ENCODE results near the gene PLEKHM3. TPM values are rescaled to one million over a fixed set of nuclear protein-coding genes. Genes with fewer than 3 reads are reported as not detected.

The PLEKHM3 gene
- polyA plus RNA-seq, 4 donors: 0.89 to 12.1 (median 2.1) TPM

DNA sequence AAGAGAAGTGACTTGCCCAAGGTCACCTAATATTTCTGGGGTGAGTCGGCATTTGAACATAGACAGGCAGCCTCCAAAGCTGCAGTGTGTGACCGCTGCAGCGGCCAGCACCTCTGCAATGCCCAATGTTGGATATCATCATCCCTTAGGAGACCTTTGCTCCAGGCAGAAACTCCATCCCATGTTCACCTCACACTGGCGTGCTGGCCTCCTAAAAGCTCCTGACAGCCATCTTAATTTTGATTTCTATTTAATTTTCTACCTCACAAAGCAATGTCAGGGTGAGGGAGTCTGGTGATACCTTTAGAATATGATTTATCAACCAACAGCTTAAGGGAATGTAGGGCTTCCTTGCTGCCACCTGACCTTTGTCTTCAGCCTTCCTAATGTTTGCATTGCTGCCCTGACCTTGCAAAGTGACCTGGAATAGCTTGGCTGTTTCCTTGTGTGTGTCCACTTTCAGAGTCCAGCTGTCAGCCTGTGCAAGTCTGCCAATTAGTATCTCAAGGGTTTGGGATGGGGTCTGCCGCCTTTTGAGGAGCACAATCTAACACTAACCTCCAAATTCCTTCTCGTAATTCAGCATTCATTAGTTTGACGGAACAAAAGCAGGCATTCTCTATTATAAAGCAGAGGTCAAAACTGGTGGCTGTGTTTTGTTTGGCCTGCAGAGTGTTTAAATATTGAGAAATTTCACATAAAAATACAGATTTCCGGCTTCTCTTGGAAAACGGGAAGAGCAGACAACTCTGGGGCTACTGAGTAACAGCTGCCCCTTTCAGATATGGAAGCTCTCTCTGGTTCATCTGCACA lies 127.6 kb downstream of the PLEKHM3 start:
- Histone ChIP-seq H3K36me3 (ENCODE audit: control insufficient read depth in 3 of 3, insufficient read depth in 2 of 3, low read depth in 1 of 3, low read length in 3 of 3) (peaks cover 0 to 23% (median 0%) of the 10 kb centered on the region in 3 donors), H3K4me3 (ENCODE audit: low read depth in 1 of 3, low read length in 3 of 3) (no peak overlapping the region), H3K4me1 (ENCODE audit: control insufficient read depth in 3 of 3, insufficient read depth in 2 of 3, low read depth in 1 of 3, low read length in 2 of 3) (peaks cover 2 to 13% (median 7%) of the 10 kb centered on the region in 3 donors), H3K27me3 (ENCODE audit: control insufficient read depth in 3 of 3, insufficient read depth in 3 of 3, low read length in 3 of 3) (no peaks in the 10 kb centered on the region), H3K9me3 (ENCODE audit: control insufficient read depth in 2 of 2, insufficient read depth in 1 of 2, low read depth in 1 of 2, low read length in 1 of 2) (no peaks in the 10 kb centered on the region), H3K27ac (ENCODE audit: low read depth in 1 of 3, low read length in 2 of 3) (no peak overlapping the region)
- FAIRE-seq: no peak
- no peak for DNase-seq
- 93 to 94% (median 93%) methylated on average over 9 of the region's 9 CpGs for WGBS, 3 donors

DNA sequence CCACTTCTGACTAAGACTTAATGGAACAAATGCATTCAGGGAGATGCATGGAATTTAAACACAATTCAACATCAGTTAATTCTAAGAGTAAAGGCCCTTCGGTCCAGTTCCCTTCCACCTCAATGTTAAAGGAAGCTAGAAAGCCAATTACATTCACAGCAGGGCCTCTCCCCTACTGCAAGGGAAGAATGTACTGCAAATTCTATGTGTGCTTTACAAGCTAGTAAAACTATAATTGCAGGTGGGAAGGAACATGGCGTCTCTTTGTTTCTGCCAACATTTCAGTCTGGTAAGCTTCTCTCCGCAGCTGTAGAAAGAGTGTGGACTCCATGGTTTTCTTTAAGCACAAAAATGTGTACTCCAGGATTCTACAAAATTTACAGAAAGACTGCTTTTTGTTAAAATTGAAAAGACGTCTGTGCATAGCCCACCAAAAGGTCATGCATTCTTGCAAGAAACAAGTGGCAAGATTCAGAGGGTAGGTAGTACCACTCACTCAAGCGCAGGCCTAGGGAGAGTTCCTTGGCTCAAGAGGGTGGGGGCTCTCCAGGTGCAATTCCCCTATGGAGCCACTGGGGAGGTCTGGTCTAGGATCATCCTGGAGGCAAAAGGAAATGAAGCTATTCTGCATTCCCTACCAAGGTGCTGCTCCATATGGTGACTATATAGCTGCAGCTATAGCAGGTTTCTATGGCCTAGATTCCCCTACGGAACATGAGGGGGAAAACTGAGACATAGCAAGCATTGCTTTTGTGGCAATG lies 128.6 kb downstream of the PLEKHM3 start:
- Histone ChIP-seq H3K27me3 (ENCODE audit: control insufficient read depth in 3 of 3, insufficient read depth in 3 of 3, low read length in 3 of 3) (no peaks in the 10 kb centered on the region), H3K4me3 (ENCODE audit: low read depth in 1 of 3, low read length in 3 of 3) (no peak overlapping the region), H3K27ac (ENCODE audit: low read depth in 1 of 3, low read length in 2 of 3) (no peak overlapping the region), H3K4me1 (ENCODE audit: control insufficient read depth in 3 of 3, insufficient read depth in 2 of 3, low read depth in 1 of 3, low read length in 2 of 3) (peaks cover 2 to 20% (median 7%) of the 10 kb centered on the region in 3 donors), H3K36me3 (ENCODE audit: control insufficient read depth in 3 of 3, insufficient read depth in 2 of 3, low read depth in 1 of 3, low read length in 3 of 3) (peaks cover 0 to 19% (median 0%) of the 10 kb centered on the region in 3 donors), H3K9me3 (ENCODE audit: control insufficient read depth in 2 of 2, insufficient read depth in 1 of 2, low read depth in 1 of 2, low read length in 1 of 2) (no peaks in the 10 kb centered on the region)
- DNase-seq (no peak), FAIRE-seq (no peak)
- WGBS, 3 donors: 95 to 98% (median 97%) methylated on average over 6 of the region's 6 CpGs

DNA sequence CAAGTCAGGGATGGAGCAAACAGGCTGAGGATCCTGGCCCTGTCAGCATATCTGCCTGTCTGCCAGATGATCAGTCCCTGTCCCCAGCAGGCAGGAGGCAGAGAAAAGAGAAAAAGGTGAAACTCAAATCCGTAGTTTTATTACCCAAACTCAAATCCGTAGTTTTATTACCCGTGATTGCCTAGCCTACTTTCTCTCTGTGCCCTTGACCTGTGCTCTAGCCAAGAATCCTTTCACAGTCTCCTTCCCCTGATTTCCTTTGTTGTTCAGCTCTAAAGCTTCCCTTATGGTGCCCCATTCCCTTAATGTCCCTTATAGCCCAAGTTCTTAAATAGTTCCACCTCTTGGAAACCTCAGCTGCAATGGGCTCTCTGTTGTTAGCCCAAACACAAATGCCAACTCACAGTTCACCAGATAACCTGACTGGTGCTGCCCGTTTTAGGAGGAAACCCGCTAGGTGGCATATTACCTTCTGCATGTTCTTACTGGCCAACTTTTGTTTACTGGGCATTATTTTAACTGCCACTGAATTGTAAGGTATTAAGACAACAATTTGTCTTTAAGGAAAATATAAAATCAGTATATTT lies 130.0 kb downstream of the PLEKHM3 start:
- Histone ChIP-seq H3K4me1 (ENCODE audit: control insufficient read depth in 3 of 3, insufficient read depth in 2 of 3, low read depth in 1 of 3, low read length in 2 of 3) (peaks cover 2 to 25% (median 7%) of the 10 kb centered on the region in 3 donors), H3K27me3 (ENCODE audit: control insufficient read depth in 3 of 3, insufficient read depth in 3 of 3, low read length in 3 of 3) (no peaks in the 10 kb centered on the region), H3K36me3 (ENCODE audit: control insufficient read depth in 3 of 3, insufficient read depth in 2 of 3, low read depth in 1 of 3, low read length in 3 of 3) (peaks cover 0 to 11% (median 0%) of the 10 kb centered on the region in 3 donors), H3K9me3 (ENCODE audit: control insufficient read depth in 2 of 2, insufficient read depth in 1 of 2, low read depth in 1 of 2, low read length in 1 of 2) (no peaks in the 10 kb centered on the region), H3K27ac (ENCODE audit: low read depth in 1 of 3, low read length in 2 of 3) (no peak overlapping the region), H3K4me3 (ENCODE audit: low read depth in 1 of 3, low read length in 3 of 3) (no peak overlapping the region)
- no peak for FAIRE-seq
- 36 to 68% (median 38%) methylated on average over 5 of the region's 5 CpGs for WGBS, 3 donors
- peak; percentile 40 to 46 for DNase-seq

DNA sequence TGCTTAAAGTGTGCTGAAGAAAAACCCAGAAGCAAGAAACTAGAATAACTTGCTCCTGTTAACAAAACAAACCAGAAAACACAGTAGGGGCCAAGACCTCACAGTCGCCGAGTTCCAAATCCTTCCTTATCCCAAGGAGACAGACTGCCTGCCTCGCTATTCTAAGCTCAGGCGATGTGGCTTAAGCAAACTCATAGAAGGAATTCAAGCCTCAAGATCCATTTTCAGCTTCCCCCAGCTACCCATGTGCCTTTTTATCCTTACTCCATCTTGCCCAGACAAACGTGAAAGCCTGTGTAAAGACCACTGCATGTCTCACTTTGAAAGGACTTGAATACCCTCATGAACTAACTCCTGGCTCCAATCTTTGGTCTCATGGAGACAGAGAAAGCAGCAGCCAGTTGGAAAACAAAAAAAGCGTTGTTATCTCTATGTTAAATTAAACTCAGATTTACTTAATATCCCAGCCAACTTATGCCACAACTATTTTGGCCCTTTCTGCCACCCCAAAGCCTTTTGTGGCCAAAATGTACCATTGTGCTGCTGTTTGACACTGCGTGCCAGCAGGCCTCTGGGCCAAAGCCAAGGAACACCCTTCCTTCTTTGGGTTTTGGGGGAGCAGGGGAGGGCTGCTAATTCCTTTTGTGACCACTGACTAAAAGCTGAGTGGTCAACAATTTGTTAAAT lies 132.5 kb downstream of the PLEKHM3 start:
- 83 to 87% (median 84%) methylated on average over 7 of the region's 7 CpGs for WGBS, 3 donors
- Histone ChIP-seq H3K4me3 (ENCODE audit: low read depth in 1 of 3, low read length in 3 of 3) (no peak overlapping the region), H3K36me3 (ENCODE audit: control insufficient read depth in 3 of 3, insufficient read depth in 2 of 3, low read depth in 1 of 3, low read length in 3 of 3) (peaks cover 0 to 7% (median 0%) of the 10 kb centered on the region in 3 donors), H3K4me1 (ENCODE audit: control insufficient read depth in 3 of 3, insufficient read depth in 2 of 3, low read depth in 1 of 3, low read length in 2 of 3) (peaks cover 2 to 34% (median 6%) of the 10 kb centered on the region in 3 donors), H3K27ac (ENCODE audit: low read depth in 1 of 3, low read length in 2 of 3) (no peak overlapping the region), H3K27me3 (ENCODE audit: control insufficient read depth in 3 of 3, insufficient read depth in 3 of 3, low read length in 3 of 3) (no peaks in the 10 kb centered on the region), H3K9me3 (ENCODE audit: control insufficient read depth in 2 of 2, insufficient read depth in 1 of 2, low read depth in 1 of 2, low read length in 1 of 2) (no peaks in the 10 kb centered on the region)
- FAIRE-seq (no peak), DNase-seq (no peak)

DNA sequence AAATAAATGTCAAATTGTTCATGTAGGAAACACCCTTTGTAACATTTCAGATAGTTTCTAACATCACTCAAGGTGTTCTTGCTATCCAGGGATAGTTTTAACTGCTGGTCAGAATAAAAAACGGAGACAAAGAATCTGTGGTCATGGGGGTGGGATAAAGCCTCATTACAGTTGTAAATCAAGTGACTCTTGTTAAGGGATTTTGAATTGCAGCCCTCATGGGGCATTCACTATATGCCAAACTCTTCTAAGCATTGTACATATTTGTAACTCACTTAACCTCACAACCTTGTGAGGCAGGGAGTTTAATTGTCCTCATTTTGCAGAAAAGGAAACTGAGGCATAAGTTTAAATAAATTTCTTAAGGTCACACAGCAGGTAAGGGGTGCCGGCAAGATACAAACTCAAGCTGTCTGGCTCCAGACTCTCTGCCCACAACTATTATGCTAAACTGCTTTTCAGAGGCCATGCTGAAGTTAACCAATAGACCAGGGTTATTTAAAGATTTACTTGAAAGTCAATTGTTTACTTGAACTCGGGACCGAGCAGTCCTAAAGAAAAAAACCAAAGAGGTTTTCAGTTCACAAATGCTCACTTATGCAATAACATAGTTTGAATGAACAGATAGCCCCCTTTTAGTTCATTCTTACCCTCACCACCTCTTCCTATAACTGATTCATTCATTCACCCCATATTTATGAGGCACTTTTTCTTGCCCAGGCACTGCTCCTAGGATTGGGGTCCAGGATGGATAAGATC lies 134.1 kb downstream of the PLEKHM3 start:
- FAIRE-seq: no peak
- 82 to 85% (median 84%) methylated on average over 4 of the region's 4 CpGs for WGBS, 3 donors

DNA sequence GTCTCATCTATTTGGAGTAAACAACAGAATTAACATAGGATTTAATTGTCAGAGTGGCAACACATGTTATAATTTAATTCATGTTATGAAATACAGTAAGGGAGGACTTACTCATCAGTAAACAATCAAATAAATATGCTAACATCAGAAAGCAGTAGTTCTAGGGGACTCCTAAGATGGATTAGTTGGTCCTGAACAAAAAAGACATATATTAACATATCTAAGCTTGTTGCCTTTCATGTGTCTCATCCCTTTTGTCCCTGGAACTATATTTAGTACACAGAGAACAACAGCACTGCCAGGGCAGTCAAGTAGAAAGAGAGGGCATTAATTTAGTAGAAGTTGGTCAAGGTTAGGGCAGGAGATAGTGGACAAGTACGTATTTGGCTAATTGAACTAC lies 137.8 kb downstream of the PLEKHM3 start:
- peaks cover 0 to 2% (median 0%) of the 10 kb centered on the region in 3 donors for H3K36me3 ChIP-seq (ENCODE audit: control insufficient read depth in 3 of 3, insufficient read depth in 2 of 3, low read depth in 1 of 3, low read length in 3 of 3)
- no peaks in the 10 kb centered on the region for H3K9me3 ChIP-seq (ENCODE audit: control insufficient read depth in 2 of 2, insufficient read depth in 1 of 2, low read depth in 1 of 2, low read length in 1 of 2)
- no peaks in the 10 kb centered on the region for H3K27me3 ChIP-seq (ENCODE audit: control insufficient read depth in 3 of 3, insufficient read depth in 3 of 3, low read length in 3 of 3)
- FAIRE-seq (no peak), DNase-seq (no peak)
- no peak overlapping the region for H3K4me3 ChIP-seq (ENCODE audit: low read depth in 1 of 3, low read length in 3 of 3)
- H3K4me1 ChIP-seq (ENCODE audit: control insufficient read depth in 3 of 3, insufficient read depth in 2 of 3, low read depth in 1 of 3, low read length in 2 of 3): peaks cover 0 to 31% (median 3%) of the 10 kb centered on the region in 3 donors
- WGBS, 3 donors: 75 to 83% (median 77%) methylated on average over 1 of the region's 1 CpG
- no peak overlapping the region for H3K27ac ChIP-seq (ENCODE audit: low read depth in 1 of 3, low read length in 2 of 3)

More for the DNA sequence above, 134.1 kb downstream of the PLEKHM3 start:
- no peak for DNase-seq
- Histone ChIP-seq H3K36me3 (ENCODE audit: control insufficient read depth in 3 of 3, insufficient read depth in 2 of 3, low read depth in 1 of 3, low read length in 3 of 3) (peaks cover 0 to 4% (median 0%) of the 10 kb centered on the region in 3 donors), H3K9me3 (ENCODE audit: control insufficient read depth in 2 of 2, insufficient read depth in 1 of 2, low read depth in 1 of 2, low read length in 1 of 2) (no peaks in the 10 kb centered on the region), H3K27ac (ENCODE audit: low read depth in 1 of 3, low read length in 2 of 3) (peak overlapping the region in 1 of 3 donors; percentile 64), H3K27me3 (ENCODE audit: control insufficient read depth in 3 of 3, insufficient read depth in 3 of 3, low read length in 3 of 3) (no peaks in the 10 kb centered on the region), H3K4me3 (ENCODE audit: low read depth in 1 of 3, low read length in 3 of 3) (no peak overlapping the region), H3K4me1 (ENCODE audit: control insufficient read depth in 3 of 3, insufficient read depth in 2 of 3, low read depth in 1 of 3, low read length in 2 of 3) (peaks cover 2 to 34% (median 5%) of the 10 kb centered on the region in 3 donors)

DNA sequence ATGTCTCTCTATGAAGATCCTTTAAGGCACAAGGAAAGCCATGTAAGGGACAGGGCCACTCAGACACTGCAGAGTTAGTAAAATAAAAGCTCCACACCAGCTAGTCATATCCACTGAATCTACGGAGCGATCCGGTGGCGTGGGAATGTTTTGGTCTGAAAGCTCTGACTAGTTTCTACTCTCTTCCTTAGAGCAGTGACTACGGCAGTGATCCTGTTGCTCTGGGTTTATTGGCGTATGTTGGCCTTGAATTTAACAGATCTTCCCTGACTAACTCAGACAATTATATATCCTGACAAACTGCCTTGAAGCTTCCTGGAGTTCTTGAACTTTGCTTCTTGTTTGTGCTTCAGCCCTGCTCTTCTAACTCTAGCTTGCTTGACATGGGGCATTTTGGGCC lies 140.3 kb downstream of the PLEKHM3 start:
- peaks cover 0 to 5% (median 0%) of the 10 kb centered on the region in 3 donors for H3K36me3 ChIP-seq (ENCODE audit: control insufficient read depth in 3 of 3, insufficient read depth in 2 of 3, low read depth in 1 of 3, low read length in 3 of 3)
- H3K4me1 ChIP-seq (ENCODE audit: control insufficient read depth in 3 of 3, insufficient read depth in 2 of 3, low read depth in 1 of 3, low read length in 2 of 3): peaks cover 0 to 19% (median 3%) of the 10 kb centered on the region in 3 donors
- H3K27me3 ChIP-seq (ENCODE audit: control insufficient read depth in 3 of 3, insufficient read depth in 3 of 3, low read length in 3 of 3): no peaks in the 10 kb centered on the region
- FAIRE-seq: no peak
- H3K9me3 ChIP-seq (ENCODE audit: control insufficient read depth in 2 of 2, insufficient read depth in 1 of 2, low read depth in 1 of 2, low read length in 1 of 2): no peaks in the 10 kb centered on the region
- DNase-seq: peak; percentile 62 to 69
- no peak overlapping the region for H3K4me3 ChIP-seq (ENCODE audit: low read depth in 1 of 3, low read length in 3 of 3)
- 62 to 84% (median 77%) methylated on average over 6 of the region's 6 CpGs for WGBS, 3 donors
- peak overlapping the region in 2 of 3 donors; percentile 31 to 77 for H3K27ac ChIP-seq (ENCODE audit: low read depth in 1 of 3, low read length in 2 of 3)

All from small intestine (tissue), 7 donors.